H9 (cell line): Measurements from ENCODE around the gene MSL1. TPM values are rescaled to one million over a fixed set of nuclear protein-coding genes. Genes with fewer than 3 reads are reported as not detected.

ENCODE experiments used
- DNase-seq: peaks from one replicate; pipeline ENCODE4 v3.0.0-alpha.2; 2017
- H2AFZ ChIP-seq: one replicate; pipeline ENCODE4 v1.6.1; 2013; ENCODE audit warnings: mild to moderate bottlenecking, low read length, control low read depth, moderate library complexity
- H2AK5ac ChIP-seq: 2 replicates; pipeline ENCODE4 v1.6.1; 2013; ENCODE audit warnings: low read length, control low read depth, mixed read lengths; ENCODE audit not compliant: insufficient read length
- H2BK120ac ChIP-seq: one replicate; pipeline ENCODE4 v1.6.1; 2013; ENCODE audit warnings: low read depth, mild to moderate bottlenecking, low read length, control low read depth, inconsistent platforms; ENCODE audit not compliant: poor library complexity, severe bottlenecking
- H2BK12ac ChIP-seq: 2 replicates; pipeline ENCODE4 v1.6.1; 2013; ENCODE audit warnings: low read length, control low read depth, mixed read lengths, low read depth; ENCODE audit not compliant: insufficient read length
- H2BK15ac ChIP-seq: 2 replicates; pipeline ENCODE4 v1.6.1; 2013; ENCODE audit warnings: low read depth, low read length, control low read depth
- H2BK20ac ChIP-seq: one replicate; pipeline ENCODE4 v1.6.1; 2013; ENCODE audit warnings: low read depth, mild to moderate bottlenecking, low read length, control low read depth, inconsistent platforms; ENCODE audit not compliant: poor library complexity, severe bottlenecking
- H2BK5ac ChIP-seq: 2 replicates; pipeline ENCODE4 v1.6.1; 2013; ENCODE audit warnings: low read length, control low read depth, mixed read lengths; ENCODE audit not compliant: insufficient read length
- H3K14ac ChIP-seq: 2 replicates; pipeline ENCODE4 v1.6.1; 2013; ENCODE audit warnings: low read length, control low read depth; ENCODE audit not compliant: insufficient read depth
- H3K18ac ChIP-seq: 2 replicates; pipeline ENCODE4 v1.6.1; 2013; ENCODE audit warnings: low read depth, mild to moderate bottlenecking, mixed read lengths, low read length, control low read depth; ENCODE audit not compliant: insufficient read length
- H3K23ac ChIP-seq: 2 replicates; pipeline ENCODE4 v1.6.1; 2013; ENCODE audit warnings: low read length, control low read depth, mixed read lengths, low read depth; ENCODE audit not compliant: insufficient read length
- H3K23me2 ChIP-seq: 2 replicates; pipeline ENCODE4 v1.6.1; 2013; ENCODE audit warnings: low read depth, mild to moderate bottlenecking, mixed read lengths, low read length, control low read depth; ENCODE audit not compliant: insufficient read length, poor library complexity, severe bottlenecking
- H3K27ac ChIP-seq: 2 replicates; pipeline ENCODE4 v1.5.1; 2013; ENCODE audit warnings: low read length, control low read depth, mixed read lengths, low read depth; ENCODE audit not compliant: insufficient read length
- H3K27me3 ChIP-seq: 2 replicates; pipeline ENCODE4 v1.6.1; 2013; ENCODE audit warnings: low read length, control low read depth, inconsistent platforms; ENCODE audit not compliant: insufficient read depth
- H3K4ac ChIP-seq: 2 replicates; pipeline ENCODE4 v1.6.1; 2013; ENCODE audit warnings: low read depth, mild to moderate bottlenecking, control low read depth, inconsistent platforms, low read length, moderate library complexity
- H3K4me1 ChIP-seq: 2 replicates; pipeline ENCODE4 v1.6.1; 2013; ENCODE audit warnings: low read length, control low read depth, inconsistent platforms; ENCODE audit not compliant: insufficient read depth
- H3K4me2 ChIP-seq: 2 replicates; pipeline ENCODE4 v1.6.1; 2013; ENCODE audit warnings: low read length, control low read depth, mixed read lengths; ENCODE audit not compliant: insufficient read length, insufficient read depth
- H3K56ac ChIP-seq: 2 replicates; pipeline ENCODE4 v1.6.1; 2013; ENCODE audit warnings: low read depth, mild to moderate bottlenecking, mixed read lengths, low read length, control low read depth; ENCODE audit not compliant: insufficient read length
- H3K79me1 ChIP-seq: 2 replicates; pipeline ENCODE4 v1.6.1; 2013; ENCODE audit warnings: low read depth, mild to moderate bottlenecking, moderate library complexity, low read length, control low read depth, inconsistent platforms; ENCODE audit not compliant: insufficient read depth, poor library complexity, severe bottlenecking
- H3K79me2 ChIP-seq: 2 replicates; pipeline ENCODE4 v1.6.1; 2013; ENCODE audit warnings: low read length, control low read depth, inconsistent platforms; ENCODE audit not compliant: insufficient read depth
- H3K9ac ChIP-seq: 2 replicates; pipeline ENCODE4 v1.6.1; 2013; ENCODE audit warnings: low read length, control low read depth, mixed read lengths; ENCODE audit not compliant: insufficient read length; ENCODE audit errors: extremely low read depth
- H3K9me3 ChIP-seq: one replicate; pipeline ENCODE4 v1.6.1; 2013; ENCODE audit warnings: low read depth, low read length, inconsistent platforms; ENCODE audit not compliant: control insufficient read depth
- H3T11ph ChIP-seq: one replicate; pipeline ENCODE4 v1.6.1; 2013; ENCODE audit warnings: mild to moderate bottlenecking, low read length, control low read depth, inconsistent platforms
- H4K20me1 ChIP-seq: one replicate; pipeline ENCODE4 v1.6.1; 2013; ENCODE audit not compliant: control insufficient read depth, insufficient read length, insufficient read depth
- H4K5ac ChIP-seq: 2 replicates; pipeline ENCODE4 v1.6.1; 2013; ENCODE audit warnings: low read depth, mild to moderate bottlenecking, mixed read lengths, low read length, control low read depth; ENCODE audit not compliant: insufficient read length
- H4K8ac ChIP-seq: replicated peaks from 2 replicates; pipeline ENCODE4 v1.6.1; 2013; ENCODE audit warnings: low read length, control low read depth, mixed read lengths, low read depth; ENCODE audit not compliant: insufficient read length
- H4K91ac ChIP-seq: 2 replicates; pipeline ENCODE4 v1.6.1; 2013; ENCODE audit warnings: low read depth, mild to moderate bottlenecking, moderate library complexity, mixed read lengths, low read length, control low read depth; ENCODE audit not compliant: insufficient read length
- H3K27ac Mint-ChIP-seq, 3 experiments: 2 replicates in 2 of 3; 3 replicates in 1 of 3; pipeline ENCODE4 v1.8.0; 2020 to 2021; ENCODE audit warnings: mixed read lengths in 3 of 3, mild to moderate bottlenecking in 1 of 3, moderate library complexity in 1 of 3
- H3K27me3 Mint-ChIP-seq: 2 replicates; pipeline ENCODE4 v1.8.0; 2021; ENCODE audit warnings: low read depth, mild to moderate bottlenecking, moderate library complexity, mixed read lengths
- H3K36me3 Mint-ChIP-seq, 3 experiments: 2 replicates in 2 of 3; 3 replicates in 1 of 3; pipeline ENCODE4 v1.8.0; 2020 to 2021; ENCODE audit warnings: low read depth in 3 of 3, mixed read lengths in 3 of 3; ENCODE audit not compliant: insufficient read depth in 1 of 3
- H3K4me1 Mint-ChIP-seq, 2 experiments: 2 replicates each; pipeline ENCODE4 v1.8.0; 2020; ENCODE audit warnings: mixed read lengths in 2 of 2
- H3K4me3 Mint-ChIP-seq, 2 experiments: 2 replicates in 1 of 2; 3 replicates in 1 of 2; pipeline ENCODE4 v1.8.0; 2020 to 2021; ENCODE audit warnings: mild to moderate bottlenecking in 2 of 2, mixed read lengths in 2 of 2, moderate library complexity in 1 of 2
- H3K9me3 Mint-ChIP-seq, 2 experiments: 2 replicates in 1 of 2; 3 replicates in 1 of 2; pipeline ENCODE4 v1.8.0; 2020; ENCODE audit warnings: mild to moderate bottlenecking in 2 of 2, mixed read lengths in 2 of 2, moderate library complexity in 1 of 2
- WGBS: extraction: QIAGEN DNeasy Blood & Tissue Kit; methylation state at CpG from one replicate; pipeline ENCODE4 v1.1.7; 2013; ENCODE audit warnings: missing lambda C conversion rate, low lambda C conversion rate, mixed read lengths; ENCODE audit not compliant: insufficient read length; ENCODE audit errors: extremely low coverage; 5-methylcytosine and 5-hydroxymethylcytosine counted together
- total RNA-seq: library from RNA; stranded (reverse); gene quantifications from 2 replicates; pipeline ENCODE4 v1.2.1, GENCODE V29; 2021
- TF ChIP-seq, protein P1 (sequence below): fragments of 200-600 bp; sonication (generic); conservative IDR thresholded peaks from 3 replicates; pipeline ENCODE4 v1.8.0; 2021; ENCODE audit warnings: antibody characterized with exemption, mild to moderate bottlenecking

MSL1 gene
- total RNA-seq, 1 experiment from 2014 or later, result 105 TPM

DNA sequence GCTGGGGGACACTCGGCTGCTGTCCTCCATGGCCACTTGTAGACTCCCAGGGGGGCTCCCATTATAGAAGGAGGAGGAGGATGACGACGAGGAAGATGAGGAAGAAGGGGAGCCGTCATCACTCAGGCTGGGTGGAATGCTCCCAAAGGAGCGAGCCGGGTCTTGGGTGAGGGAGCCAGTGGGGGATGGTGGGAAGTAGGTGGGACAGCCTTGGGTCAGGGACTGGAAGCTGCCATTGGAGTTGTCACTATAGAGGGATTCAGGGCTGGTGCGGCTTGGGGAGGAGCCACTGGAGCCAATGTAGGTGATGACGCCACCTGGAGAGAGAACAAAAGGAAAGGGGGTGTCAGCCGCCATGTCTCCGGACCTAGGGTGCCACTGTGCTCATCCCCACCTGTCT lies 24.7 kb upstream of the MSL1 start:
- Histone ChIP-seq H2BK5ac (no peak overlapping the region), H2AFZ (no peak overlapping the region), H3K23ac (no peak overlapping the region), H3K9me3 (no peaks in the 10 kb centered on the region), H3K4me2 (no peak overlapping the region), H4K5ac (no peak overlapping the region), H3K27me3 (peaks cover 8% of the 10 kb centered on the region; the same call in 1 of the 2 replicates), H2BK15ac (no peak overlapping the region), H3K9ac (no peak overlapping the region), H2AK5ac (no peak overlapping the region), H3T11ph (no peak overlapping the region), H3K4me1 (peaks cover 6% of the 10 kb centered on the region; the same call in 1 of the 2 replicates), H3K23me2 (peaks cover 15% of the 10 kb centered on the region), H3K56ac (no peak overlapping the region), H4K91ac (no peak overlapping the region), H2BK12ac (no peak overlapping the region), H2BK20ac (no peak overlapping the region), H3K18ac (no peak overlapping the region), H4K20me1 (no peaks in the 10 kb centered on the region), H3K4ac (no peak overlapping the region), H4K8ac (no peak overlapping the region), H3K79me1 (no peaks in the 10 kb centered on the region), H2BK120ac (no peak overlapping the region), H3K27ac (no peak overlapping the region), H3K79me2 (no peaks in the 10 kb centered on the region), H3K14ac (no peak overlapping the region)
- no CpG with 5 or more reads among the region's 10 CpGs for WGBS
- Mint-ChIP-seq H3K36me3 (peaks cover 30 to 51% (median 33%) of the 10 kb centered on the region in 3 experiments), H3K27ac (no peak overlapping the region), H3K9me3 (peaks cover 0 to 7% of the 10 kb centered on the region in 2 experiments; a peak in 2 of 5 replicates), H3K27me3 (peaks cover 34% of the 10 kb centered on the region), H3K4me1 (peaks cover 35 to 52% of the 10 kb centered on the region in 2 experiments), H3K4me3 (peak overlapping the region in 1 of 2 experiments; percentile 31; a peak in 1 of 5 replicates)
- no peak for DNase-seq
- TF ChIP-seq, protein P1, sequence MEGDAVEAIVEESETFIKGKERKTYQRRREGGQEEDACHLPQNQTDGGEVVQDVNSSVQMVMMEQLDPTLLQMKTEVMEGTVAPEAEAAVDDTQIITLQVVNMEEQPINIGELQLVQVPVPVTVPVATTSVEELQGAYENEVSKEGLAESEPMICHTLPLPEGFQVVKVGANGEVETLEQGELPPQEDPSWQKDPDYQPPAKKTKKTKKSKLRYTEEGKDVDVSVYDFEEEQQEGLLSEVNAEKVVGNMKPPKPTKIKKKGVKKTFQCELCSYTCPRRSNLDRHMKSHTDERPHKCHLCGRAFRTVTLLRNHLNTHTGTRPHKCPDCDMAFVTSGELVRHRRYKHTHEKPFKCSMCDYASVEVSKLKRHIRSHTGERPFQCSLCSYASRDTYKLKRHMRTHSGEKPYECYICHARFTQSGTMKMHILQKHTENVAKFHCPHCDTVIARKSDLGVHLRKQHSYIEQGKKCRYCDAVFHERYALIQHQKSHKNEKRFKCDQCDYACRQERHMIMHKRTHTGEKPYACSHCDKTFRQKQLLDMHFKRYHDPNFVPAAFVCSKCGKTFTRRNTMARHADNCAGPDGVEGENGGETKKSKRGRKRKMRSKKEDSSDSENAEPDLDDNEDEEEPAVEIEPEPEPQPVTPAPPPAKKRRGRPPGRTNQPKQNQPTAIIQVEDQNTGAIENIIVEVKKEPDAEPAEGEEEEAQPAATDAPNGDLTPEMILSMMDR, result no peak
